Measurements from ENCODE around the gene MYEOV. TPM values are rescaled to one million over a fixed set of nuclear protein-coding genes. Genes with fewer than 3 reads are reported as not detected.

Gene MYEOV
- total RNA-seq, 1 donor, result 0.86 TPM

DNA sequence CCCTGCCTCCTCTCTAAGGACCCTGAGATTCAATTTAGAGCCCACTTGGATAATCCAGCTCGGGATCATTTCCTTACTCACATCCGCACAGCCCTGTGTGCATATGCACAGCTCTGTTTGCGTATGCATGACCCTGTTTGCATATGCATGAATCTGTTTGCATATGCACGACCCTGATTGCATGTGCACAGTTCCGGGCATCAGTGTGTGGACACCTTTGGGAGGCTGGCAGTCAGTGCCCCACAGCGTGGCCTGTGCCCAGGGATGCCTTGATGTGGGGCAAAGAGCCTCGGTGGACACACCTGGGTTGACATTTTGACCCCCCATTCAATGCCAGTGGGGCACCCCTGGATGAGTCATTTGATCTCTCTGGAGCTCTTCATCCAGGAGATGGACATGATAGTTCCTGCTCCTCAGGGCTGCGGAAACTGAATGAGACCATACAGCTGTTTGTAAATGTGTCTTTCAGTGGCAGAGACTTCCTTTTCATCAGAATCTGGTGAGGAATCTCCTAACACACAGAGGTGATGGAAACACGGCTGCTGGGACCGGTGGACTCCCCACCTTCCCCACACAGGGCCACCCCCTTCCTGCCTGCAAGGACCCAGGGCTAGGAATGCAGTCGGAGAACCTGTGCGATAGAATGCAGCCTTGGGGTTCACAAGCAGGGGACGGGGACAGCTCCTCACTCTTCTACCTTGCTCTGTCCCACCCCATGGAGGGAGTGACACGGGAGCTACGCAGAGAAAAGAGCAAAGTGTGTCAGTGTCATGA is 41.2 kb downstream of the MYEOV start:
- H3K4me3 ChIP-seq (ENCODE audit: low read depth, low read length), result no peak overlapping the region
- no peak for DNase-seq (ENCODE audit: low read depth)
- TF ChIP-seq, protein P1, sequence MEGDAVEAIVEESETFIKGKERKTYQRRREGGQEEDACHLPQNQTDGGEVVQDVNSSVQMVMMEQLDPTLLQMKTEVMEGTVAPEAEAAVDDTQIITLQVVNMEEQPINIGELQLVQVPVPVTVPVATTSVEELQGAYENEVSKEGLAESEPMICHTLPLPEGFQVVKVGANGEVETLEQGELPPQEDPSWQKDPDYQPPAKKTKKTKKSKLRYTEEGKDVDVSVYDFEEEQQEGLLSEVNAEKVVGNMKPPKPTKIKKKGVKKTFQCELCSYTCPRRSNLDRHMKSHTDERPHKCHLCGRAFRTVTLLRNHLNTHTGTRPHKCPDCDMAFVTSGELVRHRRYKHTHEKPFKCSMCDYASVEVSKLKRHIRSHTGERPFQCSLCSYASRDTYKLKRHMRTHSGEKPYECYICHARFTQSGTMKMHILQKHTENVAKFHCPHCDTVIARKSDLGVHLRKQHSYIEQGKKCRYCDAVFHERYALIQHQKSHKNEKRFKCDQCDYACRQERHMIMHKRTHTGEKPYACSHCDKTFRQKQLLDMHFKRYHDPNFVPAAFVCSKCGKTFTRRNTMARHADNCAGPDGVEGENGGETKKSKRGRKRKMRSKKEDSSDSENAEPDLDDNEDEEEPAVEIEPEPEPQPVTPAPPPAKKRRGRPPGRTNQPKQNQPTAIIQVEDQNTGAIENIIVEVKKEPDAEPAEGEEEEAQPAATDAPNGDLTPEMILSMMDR (IDR thresholded peaks at IDR 0.05; ENCODE audit: insufficient read depth, low read depth, low read length), result no peak

DNA sequence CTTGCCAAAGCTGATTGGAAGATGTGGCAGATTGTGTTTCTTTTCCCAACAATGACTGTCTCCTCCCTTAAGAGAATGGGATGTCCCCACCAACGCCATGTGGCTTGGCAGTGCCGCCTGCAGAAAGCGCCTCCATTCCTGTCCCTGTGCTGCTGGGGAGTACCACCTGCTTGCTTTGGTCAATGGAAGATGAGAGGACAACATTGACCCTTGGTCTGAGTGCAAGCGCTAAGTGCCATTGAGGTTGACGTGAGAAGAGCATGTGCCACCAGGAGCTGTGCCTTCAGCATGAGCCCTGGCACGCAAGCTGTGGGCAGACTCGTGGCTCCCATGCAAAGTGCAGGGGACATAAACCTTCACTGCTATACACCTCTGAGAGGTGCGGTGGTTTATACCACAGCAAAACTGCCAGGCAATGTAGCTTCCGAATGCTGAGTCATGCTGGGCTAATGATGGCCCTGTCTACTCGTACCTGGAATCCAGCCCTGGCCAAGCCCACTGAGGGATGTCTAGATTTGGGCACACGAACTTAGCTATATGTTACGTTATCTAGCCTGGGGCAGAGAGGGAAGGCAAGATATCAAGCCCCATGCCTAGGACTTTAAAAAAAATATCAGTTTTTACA is 41.9 kb downstream of the MYEOV start:
- TF ChIP-seq, protein P1 (IDR thresholded peaks at IDR 0.05; ENCODE audit: insufficient read depth, low read depth, low read length), result no peak
- H3K4me3 ChIP-seq (ENCODE audit: low read depth, low read length), result no peak overlapping the region
- no peak for DNase-seq (ENCODE audit: low read depth)

DNA sequence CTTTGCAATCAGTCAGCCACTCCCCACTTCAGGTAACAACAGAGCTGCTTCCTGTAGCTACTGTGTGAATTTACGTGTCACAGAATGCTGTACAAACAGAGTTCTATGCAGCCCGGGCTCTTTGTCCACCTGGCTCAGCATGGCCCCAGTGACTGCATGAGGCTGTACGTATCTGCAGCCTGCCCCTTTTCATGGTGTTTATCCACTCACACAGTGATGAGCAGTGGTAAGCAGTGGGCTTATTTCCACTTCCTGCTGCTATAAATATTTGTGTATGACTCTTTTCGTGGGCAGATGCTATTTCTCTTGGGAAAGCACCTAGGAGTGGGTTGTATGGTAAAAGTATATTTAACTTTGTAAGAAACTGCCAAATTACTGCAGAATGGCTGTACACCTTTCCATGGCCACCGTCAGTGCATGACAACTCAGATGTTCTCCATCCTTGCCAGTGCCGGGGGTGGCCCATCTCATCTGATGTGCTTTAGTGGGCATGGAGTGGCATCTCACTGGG is 43.3 kb downstream of the MYEOV start:
- TF ChIP-seq, protein P1 (IDR thresholded peaks at IDR 0.05; ENCODE audit: insufficient read depth, low read depth, low read length), result no peak
- DNase-seq (ENCODE audit: low read depth), result peak; percentile 57
- no peak overlapping the region for H3K4me3 ChIP-seq (ENCODE audit: low read depth, low read length)

DNA sequence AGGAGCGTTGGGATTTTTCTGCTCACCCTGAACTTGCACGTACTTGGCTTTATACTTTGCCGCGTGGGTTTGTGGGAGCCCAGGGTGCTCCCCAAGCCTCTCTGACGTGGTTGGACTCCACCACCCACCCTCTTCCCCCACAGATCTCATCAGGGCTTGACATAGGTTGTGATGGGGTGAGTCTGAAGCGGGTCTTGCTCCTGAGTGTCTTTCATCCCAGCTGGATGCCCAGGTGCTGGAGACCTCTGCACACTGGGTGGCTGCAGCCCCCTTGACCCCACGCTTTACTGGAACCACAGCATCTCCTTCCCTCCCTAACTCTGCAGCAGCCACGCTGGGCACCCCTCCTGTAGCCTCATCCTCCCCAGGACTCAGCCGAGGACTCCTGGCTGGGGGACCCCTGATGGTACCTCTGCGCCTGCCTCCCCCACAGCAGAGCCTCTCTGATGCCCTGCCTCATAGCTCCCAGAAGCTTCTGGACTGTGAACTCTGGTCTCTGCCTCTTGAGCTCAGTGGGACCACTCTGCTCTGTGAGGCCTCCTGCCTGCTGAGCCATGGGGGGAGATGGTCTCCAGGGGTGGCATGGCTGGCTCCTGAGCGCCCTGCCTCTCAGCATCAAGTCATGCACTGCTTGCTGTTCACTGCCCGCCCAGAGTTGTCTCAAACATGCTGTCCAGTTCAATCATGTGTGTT is 45.2 kb downstream of the MYEOV start:
- no peak for DNase-seq (ENCODE audit: low read depth)
- H3K4me3 ChIP-seq (ENCODE audit: low read depth, low read length), result no peak overlapping the region
- TF ChIP-seq, protein P1 (IDR thresholded peaks at IDR 0.05; ENCODE audit: insufficient read depth, low read depth, low read length), result no peak

DNA sequence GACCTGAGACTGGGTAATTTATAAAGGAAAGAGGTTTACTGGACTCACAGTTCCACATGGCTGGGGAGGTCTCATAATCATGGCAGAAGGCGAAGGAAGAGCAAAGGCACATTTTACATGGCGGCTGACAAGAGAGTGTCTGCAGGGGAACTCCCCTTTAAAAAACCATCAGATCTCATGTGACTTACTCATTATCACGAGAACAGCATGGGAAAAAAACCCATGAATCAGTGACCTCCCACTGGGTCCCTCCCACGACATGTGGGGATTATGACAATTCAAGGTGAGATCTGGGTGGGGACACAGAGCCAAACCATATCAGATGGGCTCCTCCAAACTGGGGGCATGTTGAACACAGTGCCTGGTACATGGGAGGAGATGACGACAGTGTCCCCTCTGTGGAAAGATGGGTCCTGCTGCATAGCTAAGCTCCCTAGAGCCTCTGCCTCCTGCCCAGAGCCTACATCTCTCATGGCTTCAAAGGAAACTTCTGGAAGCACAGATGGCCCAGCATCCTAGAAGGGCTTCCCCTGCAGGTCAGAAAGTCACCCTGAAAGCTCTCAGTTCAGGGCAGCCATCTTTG is 46.1 kb downstream of the MYEOV start:
- H3K4me3 ChIP-seq (ENCODE audit: low read depth, low read length), result no peak overlapping the region
- TF ChIP-seq, protein P1 (IDR thresholded peaks at IDR 0.05; ENCODE audit: insufficient read depth, low read depth, low read length), result no peak
- no peak for DNase-seq (ENCODE audit: low read depth)

DNA sequence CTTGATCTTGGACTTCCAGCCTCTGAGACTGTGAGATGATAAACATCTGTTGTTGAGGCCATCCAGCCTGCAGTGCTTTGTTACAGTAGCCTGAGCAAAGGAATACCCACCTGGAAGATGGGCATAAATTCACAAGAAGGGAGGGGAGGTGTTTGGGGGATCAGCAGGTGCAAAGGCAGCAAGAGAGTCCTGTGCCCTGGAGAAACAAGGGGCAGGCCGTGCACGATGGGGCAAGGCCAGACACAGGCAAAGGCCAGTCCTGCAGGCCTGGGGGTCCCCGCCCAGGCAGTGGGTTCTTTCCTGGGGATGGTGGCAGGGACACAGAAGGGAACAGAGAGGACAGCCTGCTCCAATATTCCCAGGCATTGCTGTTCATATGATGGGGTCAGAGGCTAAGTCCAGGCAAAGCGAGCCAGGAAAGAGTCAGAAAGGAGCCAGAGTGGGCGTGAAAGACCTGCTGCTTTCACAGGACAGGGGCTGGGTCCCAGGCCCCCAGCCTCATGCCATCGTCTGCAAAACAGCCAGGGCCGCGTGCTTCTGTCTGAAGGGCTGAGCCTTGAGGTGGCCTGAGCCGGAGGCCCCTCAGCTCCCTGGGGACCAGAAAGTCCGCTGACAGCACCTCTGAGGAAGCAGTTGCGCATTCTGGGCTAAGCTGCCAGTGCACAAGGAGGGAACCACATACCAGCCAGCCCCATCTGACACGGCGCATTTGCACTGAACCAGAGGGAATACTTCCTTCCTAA is 48.8 kb downstream of the MYEOV start:
- TF ChIP-seq, protein P1 (IDR thresholded peaks at IDR 0.05; ENCODE audit: insufficient read depth, low read depth, low read length), result no peak
- H3K4me3 ChIP-seq (ENCODE audit: low read depth, low read length), result no peak overlapping the region
- DNase-seq (ENCODE audit: low read depth), result no peak
